ENCODE measurements around the gene RBBP4. TPM values are rescaled to one million over a fixed set of nuclear protein-coding genes. Genes with fewer than 3 reads are reported as not detected.
"Not testable (repeated sequence)": the region's sequence is repeated elsewhere in the genome, so short reads cannot be mapped to it uniquely, and the experiment has no call there.

Gene RBBP4
- total and polyA plus RNA-seq, 5 donors from 2014 or later, result 139 to 312 (median 286) TPM

- not testable (repeated sequence) for DNase-seq; H3K9me3 ChIP-seq (ENCODE audit: control insufficient read depth in 2 of 2, low read length in 2 of 2); H3K9me3 Mint-ChIP-seq; H3K27ac Mint-ChIP-seq; H3K4me1 ChIP-seq (ENCODE audit: control insufficient read depth, insufficient read depth, low read length, poor library complexity, severe bottlenecking); H3K36me3 ChIP-seq (ENCODE audit: control insufficient read depth, insufficient read depth, low read length); ATAC-seq (ENCODE audit: low read depth in 2 of 2); H3K27me3 Mint-ChIP-seq; H3K36me3 Mint-ChIP-seq; H3K4me3 ChIP-seq (ENCODE audit: low read depth, low read length); H3K27me3 ChIP-seq (ENCODE audit: control insufficient read depth, insufficient read depth, low read length); H3K27ac ChIP-seq (ENCODE audit: insufficient read depth, low read length, poor library complexity, severe bottlenecking); H3K4me1 Mint-ChIP-seq; H3K4me3 Mint-ChIP-seq
Observed at GRCh38 chr1:32711221-32711620, 60.2 kb downstream of the RBBP4 start.

- peaks cover 6% of the 10 kb centered on the region for H3K4me1 ChIP-seq (ENCODE audit: control insufficient read depth, insufficient read depth, low read length, poor library complexity, severe bottlenecking)
- DNase-seq, result no peak
Observed at GRCh38 chr1:32713081-32713480, 62.1 kb downstream of the RBBP4 start.

GRCh38 chr1:32714277-32714676 lies 63.3 kb downstream of the RBBP4 start:
- peaks cover 0 to 2% (median 0%) of the 10 kb centered on the region in 7 donors for H3K9me3 Mint-ChIP-seq
- ATAC-seq (ENCODE audit: low read depth in 2 of 2), result no peak
- H3K4me3 Mint-ChIP-seq, result no peak overlapping the region
- H3K36me3 Mint-ChIP-seq, result no peaks in the 10 kb centered on the region
- Histone ChIP-seq H3K27me3 (ENCODE audit: control insufficient read depth, insufficient read depth, low read length) (no peaks in the 10 kb centered on the region), H3K4me1 (ENCODE audit: control insufficient read depth, insufficient read depth, low read length, poor library complexity, severe bottlenecking) (peaks cover 6% of the 10 kb centered on the region), H3K9me3 (ENCODE audit: control insufficient read depth in 2 of 2, low read length in 2 of 2) (no peaks in the 10 kb centered on the region), H3K36me3 (ENCODE audit: control insufficient read depth, insufficient read depth, low read length) (no peaks in the 10 kb centered on the region), H3K27ac (ENCODE audit: insufficient read depth, low read length, poor library complexity, severe bottlenecking) (no peak overlapping the region), H3K4me3 (ENCODE audit: low read depth, low read length) (no peak overlapping the region)
- no peak overlapping the region for H3K27ac Mint-ChIP-seq
- peaks cover 3 to 10% (median 6%) of the 10 kb centered on the region in 4 donors for H3K4me1 Mint-ChIP-seq
- peaks cover 5% of the 10 kb centered on the region for H3K27me3 Mint-ChIP-seq
- DNase-seq, result no peak

More at GRCh38 chr1:32713081-32713480, 62.1 kb downstream of the RBBP4 start:
- Mint-ChIP-seq H3K36me3 (no peaks in the 10 kb centered on the region), H3K9me3 (peaks cover 0 to 2% (median 0%) of the 10 kb centered on the region in 7 donors), H3K27me3 (peaks cover 4% of the 10 kb centered on the region), H3K4me3 (peak overlapping the region in 2 of 4 donors; percentile 46 to 67), H3K27ac (peak overlapping the region in 1 of 3 donors; percentile 83), H3K4me1 (peaks cover 3 to 10% (median 6%) of the 10 kb centered on the region in 4 donors)
- H3K27ac ChIP-seq (ENCODE audit: insufficient read depth, low read length, poor library complexity, severe bottlenecking), result no peak overlapping the region
- H3K27me3 ChIP-seq (ENCODE audit: control insufficient read depth, insufficient read depth, low read length), result no peaks in the 10 kb centered on the region
- H3K36me3 ChIP-seq (ENCODE audit: control insufficient read depth, insufficient read depth, low read length), result no peaks in the 10 kb centered on the region
- H3K4me3 ChIP-seq (ENCODE audit: low read depth, low read length), result no peak overlapping the region
- ATAC-seq (ENCODE audit: low read depth in 2 of 2), result no peak
- no peaks in the 10 kb centered on the region for H3K9me3 ChIP-seq (ENCODE audit: control insufficient read depth in 2 of 2, low read length in 2 of 2)

- peaks cover 0 to 10% (median 5%) of the 10 kb centered on the region in 4 donors for H3K4me1 Mint-ChIP-seq
- Histone ChIP-seq H3K4me3 (ENCODE audit: low read depth, low read length) (no peak overlapping the region), H3K4me1 (ENCODE audit: control insufficient read depth, insufficient read depth, low read length, poor library complexity, severe bottlenecking) (peaks cover 6% of the 10 kb centered on the region), H3K27me3 (ENCODE audit: control insufficient read depth, insufficient read depth, low read length) (no peaks in the 10 kb centered on the region), H3K9me3 (ENCODE audit: control insufficient read depth in 2 of 2, low read length in 2 of 2) (no peaks in the 10 kb centered on the region), H3K27ac (ENCODE audit: insufficient read depth, low read length, poor library complexity, severe bottlenecking) (no peak overlapping the region), H3K36me3 (ENCODE audit: control insufficient read depth, insufficient read depth, low read length) (no peaks in the 10 kb centered on the region)
- DNase-seq, result no peak
- no peak for ATAC-seq (ENCODE audit: low read depth in 2 of 2)
- H3K4me3 Mint-ChIP-seq, result no peak overlapping the region
- H3K36me3 Mint-ChIP-seq, result no peaks in the 10 kb centered on the region
- H3K27me3 Mint-ChIP-seq, result peaks cover 11% of the 10 kb centered on the region
- no peak overlapping the region for H3K27ac Mint-ChIP-seq
- peaks cover 0 to 2% (median 0%) of the 10 kb centered on the region in 7 donors for H3K9me3 Mint-ChIP-seq
Observed at GRCh38 chr1:32715901-32716311, 64.9 kb downstream of the RBBP4 start.

- Histone ChIP-seq H3K36me3 (ENCODE audit: control insufficient read depth, insufficient read depth, low read length) (no peaks in the 10 kb centered on the region), H3K9me3 (ENCODE audit: control insufficient read depth in 2 of 2, low read length in 2 of 2) (no peaks in the 10 kb centered on the region), H3K27ac (ENCODE audit: insufficient read depth, low read length, poor library complexity, severe bottlenecking) (no peak overlapping the region), H3K27me3 (ENCODE audit: control insufficient read depth, insufficient read depth, low read length) (no peaks in the 10 kb centered on the region), H3K4me1 (ENCODE audit: control insufficient read depth, insufficient read depth, low read length, poor library complexity, severe bottlenecking) (peaks cover 6% of the 10 kb centered on the region), H3K4me3 (ENCODE audit: low read depth, low read length) (no peak overlapping the region)
- Mint-ChIP-seq H3K4me1 (peaks cover 0 to 10% (median 5%) of the 10 kb centered on the region in 4 donors), H3K36me3 (no peaks in the 10 kb centered on the region), H3K4me3 (no peak overlapping the region), H3K27ac (peak overlapping the region in 1 of 3 donors; percentile 20), H3K9me3 (peaks cover 0 to 2% (median 0%) of the 10 kb centered on the region in 7 donors), H3K27me3 (peaks cover 11% of the 10 kb centered on the region)
- peak in 2 of 3 donors; percentile 15 to 82 for DNase-seq
- peak; percentile 35 to 50 for ATAC-seq (ENCODE audit: low read depth in 2 of 2)
Observed at GRCh38 chr1:32716312-32717148, 65.5 kb downstream of the RBBP4 start.

- H3K4me3 Mint-ChIP-seq, result no peak overlapping the region
- no peaks in the 10 kb centered on the region for H3K36me3 Mint-ChIP-seq
- Histone ChIP-seq H3K36me3 (ENCODE audit: control insufficient read depth, insufficient read depth, low read length) (no peaks in the 10 kb centered on the region), H3K27ac (ENCODE audit: insufficient read depth, low read length, poor library complexity, severe bottlenecking) (no peak overlapping the region), H3K9me3 (ENCODE audit: control insufficient read depth in 2 of 2, low read length in 2 of 2) (no peaks in the 10 kb centered on the region), H3K4me3 (ENCODE audit: low read depth, low read length) (no peak overlapping the region), H3K27me3 (ENCODE audit: control insufficient read depth, insufficient read depth, low read length) (no peaks in the 10 kb centered on the region), H3K4me1 (ENCODE audit: control insufficient read depth, insufficient read depth, low read length, poor library complexity, severe bottlenecking) (peaks cover under 1% of the 10 kb centered on the region)
- ATAC-seq (ENCODE audit: low read depth in 2 of 2) (no peak), DNase-seq (no peak)
- no peak overlapping the region for H3K27ac Mint-ChIP-seq
- no peaks in the 10 kb centered on the region for H3K9me3 Mint-ChIP-seq
- peaks cover 0 to 10% (median 5%) of the 10 kb centered on the region in 4 donors for H3K4me1 Mint-ChIP-seq
- peaks cover 11% of the 10 kb centered on the region for H3K27me3 Mint-ChIP-seq
Observed at GRCh38 chr1:32717503-32717902, 66.5 kb downstream of the RBBP4 start.

- Histone ChIP-seq H3K27me3 (ENCODE audit: control insufficient read depth, insufficient read depth, low read length) (no peaks in the 10 kb centered on the region), H3K27ac (ENCODE audit: insufficient read depth, low read length, poor library complexity, severe bottlenecking) (no peak overlapping the region), H3K36me3 (ENCODE audit: control insufficient read depth, insufficient read depth, low read length) (no peaks in the 10 kb centered on the region), H3K4me1 (ENCODE audit: control insufficient read depth, insufficient read depth, low read length, poor library complexity, severe bottlenecking) (no peaks in the 10 kb centered on the region), H3K4me3 (ENCODE audit: low read depth, low read length) (no peak overlapping the region), H3K9me3 (ENCODE audit: control insufficient read depth in 2 of 2, low read length in 2 of 2) (no peaks in the 10 kb centered on the region)
- no peak for ATAC-seq (ENCODE audit: low read depth in 2 of 2)
- Mint-ChIP-seq H3K27ac (no peak overlapping the region), H3K4me3 (no peak overlapping the region), H3K4me1 (peaks cover 0 to 10% (median 5%) of the 10 kb centered on the region in 4 donors), H3K9me3 (no peaks in the 10 kb centered on the region), H3K27me3 (peaks cover 11% of the 10 kb centered on the region), H3K36me3 (no peaks in the 10 kb centered on the region)
- no peak for DNase-seq
Observed at GRCh38 chr1:32718036-32718435, 67.0 kb downstream of the RBBP4 start.

- DNase-seq (no peak), ATAC-seq (ENCODE audit: low read depth in 2 of 2) (no peak)
- Histone ChIP-seq H3K27ac (ENCODE audit: insufficient read depth, low read length, poor library complexity, severe bottlenecking) (no peak overlapping the region), H3K4me3 (ENCODE audit: low read depth, low read length) (no peak overlapping the region), H3K9me3 (ENCODE audit: control insufficient read depth in 2 of 2, low read length in 2 of 2) (no peaks in the 10 kb centered on the region), H3K36me3 (ENCODE audit: control insufficient read depth, insufficient read depth, low read length) (no peaks in the 10 kb centered on the region), H3K27me3 (ENCODE audit: control insufficient read depth, insufficient read depth, low read length) (no peaks in the 10 kb centered on the region), H3K4me1 (ENCODE audit: control insufficient read depth, insufficient read depth, low read length, poor library complexity, severe bottlenecking) (no peaks in the 10 kb centered on the region)
- no peaks in the 10 kb centered on the region for H3K9me3 Mint-ChIP-seq
- H3K27ac Mint-ChIP-seq, result no peak overlapping the region
- no peak overlapping the region for H3K4me3 Mint-ChIP-seq
- peaks cover 14% of the 10 kb centered on the region for H3K27me3 Mint-ChIP-seq
- no peaks in the 10 kb centered on the region for H3K36me3 Mint-ChIP-seq
- H3K4me1 Mint-ChIP-seq, result peaks cover 0 to 10% (median 5%) of the 10 kb centered on the region in 4 donors
Observed at GRCh38 chr1:32718527-32718926, 67.5 kb downstream of the RBBP4 start.

Data from CD4-positive, CD25-positive, alpha-beta regulatory T cell (primary cell).